ENCODE measurements around the gene PIGU.
A peak's percentile ranks its signal among the peaks of the same experiment; 100 is the strongest.
"Not testable (repeated sequence)": the region's sequence is repeated elsewhere in the genome, so short reads cannot be mapped to it uniquely, and the experiment has no call there.

PIGU gene

DNA sequence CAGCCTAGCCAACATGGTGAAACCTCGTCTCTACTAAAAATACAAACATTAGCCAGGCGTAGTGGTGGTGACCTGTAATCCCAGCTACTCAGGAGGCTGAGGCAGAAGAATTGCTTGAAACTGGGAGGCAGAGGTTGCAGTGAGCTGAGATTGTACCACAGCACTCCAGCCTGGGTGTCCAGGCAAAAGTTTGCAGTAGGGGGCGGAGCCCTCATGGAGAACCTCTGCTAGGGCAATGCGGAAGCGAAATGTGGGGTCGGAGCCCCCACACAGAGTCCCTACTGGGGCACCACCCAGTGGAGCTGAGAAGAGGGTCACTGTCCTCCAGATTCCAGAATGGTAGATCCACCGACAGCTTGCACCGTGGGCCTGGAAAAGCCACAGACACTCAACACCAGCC lies 60.0 kb downstream of the PIGU start:
- DNase-seq = not testable (repeated sequence)

DNA sequence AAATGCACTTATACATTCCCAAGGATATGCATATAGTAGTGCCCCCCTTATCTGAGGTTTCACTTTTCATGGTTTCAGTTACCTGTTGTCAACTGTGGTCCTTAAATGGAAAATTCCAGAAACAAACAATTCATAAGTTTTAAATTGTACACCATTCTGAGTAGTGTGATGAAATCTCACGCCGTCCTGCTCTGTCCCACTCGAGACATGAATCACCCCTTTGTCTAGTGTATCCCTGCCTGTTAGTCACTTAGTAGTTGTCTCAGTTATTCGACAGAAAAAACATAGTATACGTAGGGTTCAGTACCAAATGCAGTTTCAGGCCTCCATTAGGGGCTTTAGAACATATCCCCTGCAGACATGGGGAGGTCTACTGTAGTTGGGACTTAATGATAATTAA lies 61.4 kb downstream of the PIGU start:
- DNase-seq = no peak

- DNase-seq = not testable (repeated sequence)
These were observed 64.9 kb downstream of the PIGU start for GRCh38 chr20:34611976-34612375.

- no peak for DNase-seq
These were observed 69.8 kb downstream of the PIGU start for GRCh38 chr20:34607066-34607465.

DNA sequence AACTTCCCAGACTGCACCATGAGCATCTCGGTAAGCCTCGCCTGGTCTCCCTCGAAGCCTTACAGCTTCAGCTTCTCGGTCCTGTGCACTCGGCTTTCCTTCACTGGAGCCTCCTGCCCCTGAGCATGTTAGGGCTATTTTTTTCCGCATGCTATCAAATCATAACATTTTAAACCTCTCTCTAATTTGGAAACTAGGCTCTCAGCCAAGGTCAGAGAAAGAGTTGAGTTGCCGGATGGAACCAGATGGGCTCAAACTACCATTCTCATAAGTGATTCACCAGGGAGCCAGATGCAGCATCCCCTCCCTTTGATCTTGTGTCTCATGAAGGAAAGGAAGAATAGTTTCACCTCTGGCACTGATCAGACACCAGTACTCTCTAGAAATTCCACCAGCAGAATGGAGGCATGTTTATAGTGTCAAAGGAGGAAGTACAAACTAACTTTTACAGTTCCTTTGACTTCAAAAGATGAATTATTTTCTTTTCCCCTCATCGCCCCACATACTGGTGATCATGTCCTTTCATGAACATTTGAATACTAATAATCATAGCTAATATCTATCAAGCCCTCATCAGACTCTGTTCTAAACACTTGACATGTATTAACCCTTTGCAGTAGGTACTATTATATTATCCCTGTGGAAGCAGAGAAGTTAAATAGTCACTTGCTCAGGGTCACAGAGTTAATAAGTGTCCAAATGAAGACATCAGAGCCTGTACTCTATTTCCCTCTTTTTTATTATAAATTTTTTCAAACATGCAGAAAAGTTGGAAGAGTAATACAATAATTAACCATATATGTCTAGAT lies 71.7 kb downstream of the PIGU start:
- DNase-seq = no peak

DNA sequence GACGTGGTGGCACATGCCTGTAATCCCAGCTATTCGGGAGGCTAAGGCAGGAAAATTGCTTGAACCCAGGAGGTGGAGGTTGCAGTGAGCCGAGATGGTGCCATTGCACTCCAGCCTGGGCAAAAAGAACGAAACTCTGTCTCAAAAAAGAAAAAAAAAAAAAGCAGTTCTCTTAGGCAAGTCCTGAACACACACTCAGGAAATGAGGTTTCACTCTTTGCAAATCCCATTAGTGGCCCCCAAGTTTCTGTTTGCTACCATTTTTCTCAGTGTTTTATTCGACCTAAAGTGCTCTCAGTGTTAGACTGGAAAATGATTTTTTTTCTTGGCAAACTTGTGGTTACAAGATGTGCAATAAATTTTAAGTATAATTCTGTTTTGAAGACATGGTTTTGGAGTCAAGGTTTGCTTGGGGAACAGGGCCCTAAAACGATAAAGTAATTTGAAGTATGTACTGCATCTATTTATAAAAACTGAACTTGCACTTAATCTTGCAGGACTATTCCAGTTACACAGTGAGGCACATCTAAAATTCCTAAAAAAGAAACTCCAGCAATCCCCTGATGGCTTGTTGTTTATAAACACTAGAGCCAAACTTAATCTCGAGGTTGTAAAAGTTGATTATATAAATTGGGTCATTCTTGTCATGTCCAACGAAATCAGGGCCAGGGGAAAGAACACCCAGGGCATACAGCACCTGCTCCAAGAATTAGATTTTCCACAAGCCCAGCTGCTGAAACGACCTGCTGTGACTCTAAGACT lies 75.8 kb downstream of the PIGU start:
- no peak for DNase-seq

GRCh38 chr20:34595377-34596184 lies 81.3 kb downstream of the PIGU start:
- DNase-seq = no peak

- DNase-seq = no peak
These were observed 90.3 kb downstream of the PIGU start for GRCh38 chr20:34586488-34587163.

- DNase-seq = no peak
These were observed 91.9 kb downstream of the PIGU start for GRCh38 chr20:34585019-34585418.

DNA sequence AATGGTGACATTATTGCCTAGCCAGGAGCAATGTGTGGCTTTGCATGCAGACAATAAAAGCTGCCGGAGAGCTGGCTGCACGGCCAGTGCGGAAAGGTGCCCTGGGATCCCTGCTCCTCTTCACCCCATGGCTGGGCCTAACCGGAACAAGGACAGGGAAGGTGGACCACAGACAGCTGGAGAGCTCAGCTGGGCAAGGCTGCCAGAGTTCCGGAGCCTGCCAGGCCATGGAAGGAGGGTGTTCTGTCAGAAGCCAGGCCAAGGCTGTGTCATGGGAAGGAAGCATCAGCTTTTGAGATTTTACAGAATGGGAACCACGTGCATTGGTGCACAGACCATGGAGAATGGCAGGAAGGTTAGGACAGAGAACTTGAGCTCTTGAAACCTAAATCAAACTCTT lies 93.3 kb downstream of the PIGU start:
- DNase-seq = no peak

DNA sequence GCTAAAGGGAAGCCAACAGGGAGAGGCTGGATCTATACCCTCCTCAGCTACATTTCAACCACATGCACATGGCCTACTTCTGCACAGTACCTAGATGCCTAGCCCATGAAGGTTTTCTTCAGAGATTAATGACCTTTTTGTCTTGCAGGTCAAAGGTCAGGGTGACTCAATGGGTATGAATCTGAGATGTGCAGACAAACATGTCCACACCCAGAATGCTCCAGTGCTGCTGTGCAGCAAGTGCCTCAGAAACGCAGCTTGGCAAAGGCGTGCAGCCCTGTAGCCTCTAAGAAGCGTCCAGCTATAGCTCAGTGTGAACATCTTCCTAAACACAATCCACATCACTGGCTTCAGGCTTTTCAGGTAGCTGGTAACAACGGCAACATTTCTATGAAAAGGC lies 94.0 kb downstream of the PIGU start:
- no peak for DNase-seq

DNA sequence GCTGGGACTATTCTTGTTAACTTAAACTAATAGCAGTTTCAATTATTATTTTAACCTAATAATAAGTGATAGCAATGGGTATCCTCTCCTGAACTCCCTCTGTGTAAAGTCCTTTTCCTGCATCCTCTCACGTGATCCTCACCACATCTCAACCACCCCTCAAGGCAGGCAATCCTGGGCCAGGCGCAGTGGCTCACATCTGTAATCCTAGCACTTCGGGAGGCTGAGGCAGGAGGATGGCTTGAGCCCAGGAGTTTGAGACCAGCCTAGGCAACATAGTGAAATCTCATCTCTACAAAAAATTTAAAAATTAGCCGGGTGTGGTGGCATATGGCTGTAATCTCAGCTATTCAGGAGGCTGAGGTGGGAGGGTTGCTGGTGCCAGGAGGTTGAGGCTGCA lies 94.7 kb downstream of the PIGU start:
- DNase-seq = no peak

DNA sequence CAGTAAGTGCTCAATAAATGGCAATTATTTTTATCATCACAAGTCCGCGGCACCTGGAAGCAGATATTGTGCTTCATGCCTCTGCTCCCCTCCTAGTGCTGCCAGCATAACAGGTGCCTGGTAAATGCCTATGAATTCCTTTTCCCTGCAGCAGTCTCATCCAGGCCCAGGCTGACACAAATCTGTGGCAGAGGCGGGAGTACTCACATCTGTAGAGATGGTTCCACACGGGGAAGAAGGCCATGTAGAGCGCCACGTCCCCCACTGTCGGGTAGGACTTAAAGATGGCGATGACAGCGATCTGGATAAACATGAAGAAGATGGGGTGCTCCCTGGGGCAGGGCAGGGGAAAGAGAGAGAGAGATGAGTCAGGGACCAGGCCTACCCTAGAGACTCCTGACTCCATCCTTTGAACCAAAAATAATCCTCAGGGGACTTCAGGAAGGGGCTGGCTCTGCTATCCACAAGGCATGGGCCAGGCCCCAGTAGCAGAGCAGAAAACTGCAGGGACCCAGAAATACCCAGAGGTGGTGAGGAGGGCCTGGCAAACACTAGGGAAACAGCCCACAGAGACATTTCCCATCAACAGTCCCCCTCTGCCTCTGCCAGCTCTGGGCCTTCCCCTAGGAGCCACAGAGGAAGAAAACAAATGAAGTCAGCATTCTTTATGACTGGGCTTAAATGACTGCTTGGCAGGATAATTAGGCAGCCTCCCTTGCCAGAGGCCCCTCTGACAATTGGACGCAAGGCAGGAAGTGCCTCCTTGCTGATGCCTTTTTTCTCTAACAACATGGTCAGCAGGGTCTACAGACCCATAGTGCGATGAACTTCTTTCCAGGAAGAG lies 95.3 kb downstream of the PIGU start:
- DNase-seq = peak; percentile 61

DNA sequence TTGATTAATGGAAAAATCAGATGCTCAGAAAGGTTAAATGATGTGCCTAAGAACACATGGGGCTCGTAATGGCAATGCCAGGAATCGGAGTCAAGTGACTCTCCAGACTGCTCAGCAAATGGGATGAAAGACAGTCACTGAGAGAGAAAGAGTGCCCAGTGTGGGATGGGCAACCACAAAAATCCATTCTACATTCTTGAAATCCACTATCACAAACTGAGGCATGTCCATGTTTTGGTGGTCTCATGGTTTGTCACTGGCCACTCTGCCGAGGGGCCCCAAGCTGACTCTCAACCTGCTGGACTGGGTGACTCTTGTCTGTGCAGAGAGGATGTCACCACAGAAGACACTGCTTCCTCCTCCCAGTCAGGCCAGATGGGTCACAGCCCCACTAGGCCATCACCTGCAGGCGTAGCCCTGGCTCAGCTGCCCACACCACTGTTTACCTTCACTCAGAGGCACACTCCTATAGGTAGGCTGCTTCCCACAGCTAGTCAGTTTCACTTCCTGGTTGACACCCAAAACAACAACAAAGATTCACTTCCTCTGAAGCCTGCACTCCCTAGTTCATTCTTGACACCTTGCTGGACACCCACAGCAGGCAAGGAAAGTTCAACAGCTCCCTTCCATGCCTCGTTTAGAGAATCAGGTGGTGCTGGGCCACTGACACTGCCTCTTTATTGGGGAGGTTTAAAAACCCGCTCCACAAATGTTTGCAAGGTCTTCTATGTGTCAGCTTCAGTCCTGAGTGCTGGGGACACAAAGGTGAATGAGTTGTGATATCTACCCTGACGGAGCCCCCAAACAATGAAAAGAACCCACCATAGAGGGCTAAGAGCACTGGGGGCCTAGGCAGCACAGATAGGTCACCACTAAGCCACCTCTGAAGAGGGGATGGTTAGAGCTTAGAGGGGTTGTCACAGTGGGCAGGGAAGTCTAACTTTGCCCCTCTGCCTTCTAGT lies 96.6 kb downstream of the PIGU start:
- no peak for DNase-seq

DNA sequence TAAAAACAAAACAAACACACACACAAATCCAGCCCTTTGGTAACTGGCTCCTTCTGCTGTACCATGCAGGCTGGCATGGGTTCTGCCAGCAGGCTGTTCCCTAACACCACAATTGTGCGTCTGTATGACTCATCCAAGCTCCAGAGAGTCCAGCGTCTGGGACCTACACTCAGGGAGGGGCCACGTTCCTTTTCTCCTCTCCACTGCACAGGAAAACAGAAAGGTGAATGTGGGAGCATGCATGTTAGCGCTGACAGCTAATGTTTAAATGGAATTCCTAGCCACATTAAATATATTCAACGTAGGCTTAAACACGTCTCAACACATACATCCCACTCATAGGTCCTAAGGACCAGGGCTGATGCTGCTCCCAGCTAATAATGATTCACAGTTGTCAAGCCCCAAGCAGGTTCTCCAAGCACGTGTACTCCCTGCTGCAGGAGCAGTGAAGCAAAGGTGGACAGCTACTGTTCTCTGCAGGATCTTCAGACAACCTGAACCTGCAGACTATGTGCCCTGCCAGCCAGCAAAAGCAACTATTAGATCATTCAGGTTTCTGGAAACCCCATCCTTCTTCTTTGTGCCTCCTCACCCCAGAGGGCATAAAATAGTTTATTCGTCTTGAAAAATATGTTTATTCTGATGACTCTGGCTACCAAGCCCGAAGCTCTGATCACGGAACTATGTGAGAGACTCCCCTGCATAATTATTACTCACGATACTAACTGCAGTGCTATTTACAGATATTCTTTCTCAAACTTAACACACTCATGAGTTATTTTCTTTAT lies 97.5 kb downstream of the PIGU start:
- no peak for DNase-seq

DNA sequence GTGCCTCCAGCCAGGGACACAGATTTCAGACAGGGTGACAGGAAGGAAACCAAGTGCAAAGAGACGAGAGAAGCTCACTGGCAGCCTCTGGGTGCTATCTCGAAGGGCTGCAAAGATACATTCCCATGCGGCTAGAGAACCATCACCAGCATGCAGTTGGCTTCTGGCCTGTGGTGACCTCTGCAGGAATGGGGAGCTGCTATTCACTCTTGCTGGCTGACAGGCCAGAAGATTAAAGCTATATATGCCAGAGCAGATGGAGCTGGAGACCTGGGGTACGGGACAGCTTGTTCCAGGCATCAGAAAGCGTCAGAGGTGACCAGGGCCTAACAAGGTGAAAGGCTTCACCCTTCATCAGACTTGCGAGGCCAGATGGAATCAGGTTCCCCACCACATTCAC lies 98.4 kb downstream of the PIGU start:
- DNase-seq = no peak

DNA sequence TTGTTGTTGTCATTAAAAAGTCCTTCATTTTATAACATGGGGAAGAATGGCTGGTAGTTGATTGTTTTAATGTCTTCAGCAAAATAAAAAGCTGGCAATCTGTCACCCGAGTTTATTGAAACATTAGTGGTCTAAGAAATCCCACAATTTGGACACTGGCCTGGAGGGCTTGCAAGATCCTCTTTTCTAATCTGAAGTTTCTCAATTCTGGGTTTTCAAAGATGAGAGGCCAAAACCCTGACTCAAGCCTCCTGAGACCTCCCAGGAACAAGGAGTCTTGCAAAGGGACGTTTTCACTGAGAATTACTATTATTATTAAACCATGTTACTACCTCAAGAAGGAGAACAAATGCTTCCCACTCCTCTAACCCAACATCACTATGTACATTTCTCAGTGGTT lies 98.9 kb downstream of the PIGU start:
- DNase-seq = no peak

DNA sequence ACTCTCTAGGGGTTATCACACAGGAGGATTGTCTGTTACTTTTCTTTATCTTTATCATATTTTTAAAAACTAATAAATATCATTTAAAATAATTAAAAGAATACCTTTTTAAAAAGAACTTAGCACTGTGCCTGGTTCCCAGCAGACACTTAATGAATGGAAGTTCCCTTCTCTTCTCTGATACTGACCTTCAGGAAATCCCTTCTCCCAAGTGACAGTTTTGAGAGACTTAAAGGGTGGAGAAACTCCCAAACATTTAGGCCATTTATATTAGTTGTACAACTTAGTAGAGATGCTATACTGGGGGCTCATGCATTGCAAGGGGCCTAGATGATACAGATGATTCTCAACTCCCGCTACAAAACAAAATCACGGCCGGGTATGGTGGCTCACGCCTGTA lies 99.8 kb downstream of the PIGU start:
- DNase-seq = no peak

GRCh38 chr20:34575756-34576155 lies 101.1 kb downstream of the PIGU start:
- DNase-seq = no peak

GRCh38 chr20:34575271-34575670 lies 101.6 kb downstream of the PIGU start:
- no peak for DNase-seq
